Non-pigmented ciliary epithelial cell (primary cell): ENCODE results near the gene PRR36.
"Not testable (repeated sequence)": the region's sequence is repeated elsewhere in the genome, so short reads cannot be mapped to it uniquely, and the experiment has no call there.

Source experiments
- DNase-seq: peaks from one replicate; pipeline ENCODE4 v3.0.0-alpha.2; 2010; ENCODE audit warnings: low read depth

Gene PRR36

GRCh38 chr19:7859831-7860713 lies 14.1 kb downstream of the PRR36 start:
- DNase-seq = no peak

DNA sequence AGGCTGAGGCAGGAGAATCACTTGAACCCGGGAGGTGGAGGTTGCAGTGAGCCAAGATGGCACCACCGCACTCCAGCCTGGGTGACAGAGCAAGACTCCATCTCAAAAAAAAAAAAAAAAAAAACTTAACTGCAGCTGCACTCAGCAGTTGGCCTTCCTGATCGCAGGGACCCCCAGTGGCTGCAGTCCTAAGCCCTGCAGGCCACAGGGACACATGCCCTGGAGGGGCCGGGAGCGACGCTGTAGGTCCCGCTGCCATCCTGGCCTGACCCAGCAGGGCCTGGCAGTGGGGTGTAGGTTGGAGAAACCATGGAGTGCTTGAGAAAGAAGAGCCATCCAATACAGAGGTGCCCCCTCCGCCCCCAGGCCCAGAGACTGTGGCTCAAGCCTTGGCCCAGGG lies 15.1 kb downstream of the PRR36 start:
- DNase-seq = not testable (repeated sequence)

- DNase-seq = no peak
Observed at GRCh38 chr19:7858109-7858770, 15.9 kb downstream of the PRR36 start.

GRCh38 chr19:7857727-7858108 lies 16.5 kb downstream of the PRR36 start:
- no peak for DNase-seq

- DNase-seq = no peak
Observed at GRCh38 chr19:7856679-7857663, 17.2 kb downstream of the PRR36 start.

GRCh38 chr19:7856109-7856591 lies 18.0 kb downstream of the PRR36 start:
- DNase-seq = no peak

GRCh38 chr19:7855426-7856108 lies 18.6 kb downstream of the PRR36 start:
- no peak for DNase-seq

GRCh38 chr19:7853770-7854128 lies 20.4 kb downstream of the PRR36 start:
- no peak for DNase-seq

DNA sequence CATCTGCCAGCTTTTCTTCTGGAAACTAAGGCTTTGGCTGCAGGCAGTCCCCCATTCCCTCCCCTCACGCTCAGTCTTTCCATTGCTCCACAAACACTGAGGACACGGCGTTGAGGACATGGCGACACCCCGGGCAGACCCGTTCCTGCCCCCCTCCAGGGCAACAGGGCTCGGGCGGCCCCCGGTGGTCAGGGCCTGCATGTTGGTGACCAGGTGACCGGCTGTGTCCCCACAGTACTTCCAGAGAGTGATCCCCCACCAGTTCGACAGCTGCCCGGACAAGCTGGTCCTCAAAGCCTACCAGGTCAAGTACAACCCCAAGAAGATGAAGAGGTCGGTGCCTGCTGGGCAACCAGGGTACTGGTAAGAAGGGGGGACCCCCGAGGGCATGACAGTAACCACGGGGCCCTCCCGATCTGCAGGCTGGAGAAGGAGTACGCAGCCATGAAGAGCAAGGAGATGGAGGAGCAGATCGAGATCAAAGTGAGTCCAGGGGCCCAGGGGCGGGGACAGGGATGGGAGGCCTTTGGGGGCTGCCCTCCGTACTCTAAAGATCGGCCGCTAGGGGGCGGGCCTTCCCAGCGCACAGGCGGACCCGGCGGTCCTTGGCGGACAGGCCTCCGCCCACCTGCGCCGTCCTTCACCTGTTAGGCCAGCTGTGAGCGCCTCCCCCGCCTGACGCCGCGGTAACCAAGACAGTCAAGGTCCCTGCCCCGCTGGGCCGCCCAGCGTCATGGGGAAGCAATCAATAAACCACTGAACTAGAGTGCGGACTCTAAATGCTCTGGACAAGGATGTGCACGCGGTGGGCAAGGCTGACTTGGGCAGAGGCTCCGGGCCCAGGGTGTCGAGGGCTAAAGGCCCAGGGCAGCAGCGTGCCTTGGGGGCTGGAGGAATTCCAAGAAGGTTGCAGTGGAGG lies 21.1 kb downstream of the PRR36 start:
- no peak for DNase-seq

GRCh38 chr19:7851623-7852500 lies 22.3 kb downstream of the PRR36 start:
- DNase-seq = no peak

DNA sequence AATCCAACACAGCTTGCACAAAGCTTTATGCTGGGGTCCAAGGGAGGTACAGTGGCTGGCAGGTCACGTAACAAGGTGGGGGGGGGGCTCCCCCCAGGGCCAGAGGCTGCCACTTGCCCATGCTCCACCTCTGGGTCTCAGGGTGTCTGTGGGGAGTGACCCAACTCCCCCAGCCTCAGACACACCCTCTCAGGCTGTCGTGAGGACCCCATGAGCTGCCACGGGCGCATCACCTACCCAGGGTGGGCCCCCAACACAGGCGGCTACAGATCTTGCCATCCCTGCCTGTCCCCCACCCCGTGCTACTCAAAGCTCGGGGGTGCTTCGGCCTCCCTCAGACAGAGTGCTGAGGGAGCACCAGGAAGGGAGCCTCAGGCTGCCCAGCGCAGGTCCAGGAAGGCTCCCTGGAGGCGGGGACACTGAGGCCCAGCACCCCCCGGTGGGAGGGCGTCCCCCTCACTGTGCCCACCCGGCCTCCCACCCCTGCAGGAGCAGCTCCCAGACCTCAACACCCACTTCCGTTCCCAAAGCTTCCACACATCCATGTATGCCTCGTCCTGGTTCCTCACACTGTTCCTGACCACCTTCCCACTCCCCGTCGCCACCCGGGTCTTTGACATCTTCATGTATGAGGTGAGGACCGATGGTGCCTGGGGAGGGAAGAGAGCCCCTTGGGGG lies 23.1 kb downstream of the PRR36 start:
- DNase-seq = no peak

- DNase-seq = no peak
Observed at GRCh38 chr19:7850000-7850813, 24.0 kb downstream of the PRR36 start.

DNA sequence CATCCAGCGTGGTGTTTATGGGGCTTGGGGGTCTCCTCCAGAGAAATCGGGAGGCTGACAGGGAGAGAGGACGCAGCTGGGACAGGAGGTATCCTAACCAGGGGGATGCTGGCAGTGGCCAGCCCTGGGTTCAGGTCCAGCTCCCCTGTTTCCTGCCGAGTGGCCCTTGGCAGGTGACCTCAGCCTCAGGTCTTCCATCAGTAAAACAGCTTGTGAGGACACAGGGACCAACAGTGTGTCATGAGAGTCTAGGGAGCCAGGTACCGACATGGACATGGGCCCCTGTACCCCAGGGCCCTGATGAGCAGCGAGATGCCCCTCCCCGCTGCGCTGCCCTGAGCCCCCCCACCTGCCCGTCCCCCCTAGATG lies 24.6 kb downstream of the PRR36 start:
- no peak for DNase-seq

GRCh38 chr19:7848779-7849457 lies 25.3 kb downstream of the PRR36 start:
- no peak for DNase-seq

DNA sequence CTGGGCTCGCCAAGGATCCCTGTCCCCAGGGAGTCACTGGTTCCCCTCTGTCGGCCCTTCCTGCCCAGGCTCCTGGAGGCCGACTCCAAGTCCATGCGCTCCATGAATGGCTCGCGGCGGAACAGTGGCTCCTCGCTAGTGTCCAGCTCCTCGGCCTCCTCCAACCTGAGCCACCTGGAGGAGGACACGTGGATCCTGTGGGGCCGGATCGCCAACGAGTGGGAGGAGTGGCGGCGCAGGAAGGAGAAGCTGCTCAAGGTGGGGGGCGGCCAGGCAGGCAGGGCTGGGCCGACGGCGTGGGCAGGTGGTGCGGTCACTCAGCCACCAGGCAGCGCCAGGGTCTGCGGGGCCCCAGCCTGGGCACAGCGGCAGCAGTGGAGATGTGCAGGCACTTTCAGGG lies 26.5 kb downstream of the PRR36 start:
- no peak for DNase-seq

- DNase-seq = no peak
Observed at GRCh38 chr19:7846155-7846646, 28.0 kb downstream of the PRR36 start.

GRCh38 chr19:7845390-7846154 lies 28.6 kb downstream of the PRR36 start:
- no peak for DNase-seq
